ENCODE measurements around the gene CDK10.

- TF ChIP-seq EGR1 (IDR thresholded peaks at IDR 0.05): no peak
- TF ChIP-seq CREB1 (IDR thresholded peaks at IDR 0.05; ENCODE audit: low read depth): no peak
- no peak for TF ChIP-seq MAX (IDR thresholded peaks at IDR 0.05)
- no peak for TF ChIP-seq YY1 (IDR thresholded peaks at IDR 0.05; ENCODE audit: low read depth)
- no peak for TF ChIP-seq REST (IDR thresholded peaks at IDR 0.05; ENCODE audit: low read depth)
- TF ChIP-seq NFIC (IDR thresholded peaks at IDR 0.05): no peak
- no peak for TF ChIP-seq RAD21 (IDR thresholded peaks at IDR 0.05; ENCODE audit: low read depth)
- no peak for TF ChIP-seq EP300 (IDR thresholded peaks at IDR 0.05; ENCODE audit: borderline replicate concordance)
- no peak for TF ChIP-seq TAF1 (IDR thresholded peaks at IDR 0.05; ENCODE audit: low read depth)
- TF ChIP-seq CEBPB (IDR thresholded peaks at IDR 0.05): no peak
- TF ChIP-seq, protein P1, sequence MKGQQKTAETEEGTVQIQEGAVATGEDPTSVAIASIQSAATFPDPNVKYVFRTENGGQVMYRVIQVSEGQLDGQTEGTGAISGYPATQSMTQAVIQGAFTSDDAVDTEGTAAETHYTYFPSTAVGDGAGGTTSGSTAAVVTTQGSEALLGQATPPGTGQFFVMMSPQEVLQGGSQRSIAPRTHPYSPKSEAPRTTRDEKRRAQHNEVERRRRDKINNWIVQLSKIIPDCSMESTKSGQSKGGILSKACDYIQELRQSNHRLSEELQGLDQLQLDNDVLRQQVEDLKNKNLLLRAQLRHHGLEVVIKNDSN (IDR thresholded peaks at IDR 0.05): no peak
Measured at GRCh38 chr16:89704281-89704680, 17.8 kb downstream of the CDK10 start.

All from Ishikawa (cell line).